Neural cell (in vitro differentiated cells): ENCODE measurements around the gene UVRAG. TPM values are rescaled to one million over a fixed set of nuclear protein-coding genes. Genes with fewer than 3 reads are reported as not detected.

Experiments
- H2AFZ ChIP-seq: fragments of 200-600, 300-800 bp; sonication (generic), shearing (Covaris generic); 2 replicates; pipeline ENCODE4 v1.6.0; 2014; ENCODE audit warnings: low read depth, mild to moderate bottlenecking, antibody characterized with exemption, low read length, moderate library complexity
- H3F3A ChIP-seq: fragments of 200-600 bp; shearing (Covaris generic); 2 replicates; pipeline ENCODE4 v1.6.1; 2016; ENCODE audit warnings: mild to moderate bottlenecking, moderate library complexity, mixed read lengths, antibody characterized with exemption, low read length; ENCODE audit not compliant: insufficient read depth, poor library complexity, severe bottlenecking
- H3K27ac ChIP-seq: fragments of 200-600, 300-800 bp; sonication (generic), shearing (Covaris generic); 2 replicates; pipeline ENCODE4 v1.5.1; 2014; ENCODE audit warnings: mild to moderate bottlenecking, low read length, moderate library complexity
- H3K27me3 ChIP-seq: fragments of 300-800, 200-600 bp; sonication (generic), shearing (Covaris generic); 2 replicates; pipeline ENCODE4 v1.6.0; 2014; ENCODE audit warnings: mild to moderate bottlenecking, low read depth, low read length, moderate library complexity; ENCODE audit not compliant: insufficient read depth
- H3K36me3 ChIP-seq: fragments of 300-800, 200-600 bp; sonication (generic), shearing (Covaris generic); 2 replicates; pipeline ENCODE4 v1.5.1; 2014; ENCODE audit warnings: mild to moderate bottlenecking, antibody characterized with exemption, low read length, moderate library complexity; ENCODE audit not compliant: insufficient read depth
- H3K4me2 ChIP-seq: fragments of 300-800, 200-600 bp; sonication (generic), shearing (Covaris generic); 2 replicates; pipeline ENCODE4 v1.6.0; 2014; ENCODE audit warnings: mild to moderate bottlenecking, low read length
- H3K4me3 ChIP-seq: fragments of 300-800, 200-600 bp; sonication (generic), shearing (Covaris generic); 2 replicates; pipeline ENCODE4 v1.5.1; 2014; ENCODE audit warnings: mild to moderate bottlenecking, low read length, moderate library complexity
- H3K79me2 ChIP-seq: fragments of 200-600 bp; shearing (Covaris generic); replicated peaks from 2 replicates; pipeline ENCODE4 v1.6.0; 2014; ENCODE audit warnings: mild to moderate bottlenecking, low read length, moderate library complexity; ENCODE audit not compliant: insufficient read depth
- H3K9ac ChIP-seq: fragments of 300-800, 200-600 bp; sonication (generic), shearing (Covaris generic); 2 replicates; pipeline ENCODE4 v1.6.1; 2016; ENCODE audit warnings: mild to moderate bottlenecking, low read length, mixed read lengths
- H3K9me2 ChIP-seq: fragments of 200-600 bp; shearing (Covaris generic); 2 replicates; pipeline ENCODE4 v1.6.1; 2016; ENCODE audit warnings: mild to moderate bottlenecking, low read length, mixed read lengths; ENCODE audit not compliant: insufficient read depth
- H3K9me3 ChIP-seq: fragments of 200-600, 300-800 bp; sonication (generic), shearing (Covaris generic); 2 replicates; pipeline ENCODE4 v1.6.1; 2016; ENCODE audit warnings: mild to moderate bottlenecking, mixed run types, low read length, moderate library complexity, mixed read lengths
- H4K20me1 ChIP-seq: fragments of 200-600 bp; shearing (Covaris generic); 2 replicates; pipeline ENCODE4 v1.6.1; 2016; ENCODE audit warnings: mild to moderate bottlenecking, mixed run types; ENCODE audit not compliant: insufficient read depth
- CTCF ChIP-seq: fragments of 450-650 bp; IDR thresholded peaks from 2 replicates; pipeline ENCODE4 v1.5.1; 2014; ENCODE audit warnings: antibody characterized with exemption, mild to moderate bottlenecking, moderate library complexity; ENCODE audit not compliant: poor library complexity, severe bottlenecking
- EP300 ChIP-seq: fragments of 450-650 bp; conservative IDR thresholded peaks from 2 replicates; pipeline ENCODE4 v1.6.1; 2014; ENCODE audit warnings: antibody characterized with exemption, mild to moderate bottlenecking, moderate library complexity; ENCODE audit not compliant: poor library complexity, severe bottlenecking
- EZH2 ChIP-seq: fragments of 200-600, 300-800 bp; shearing (Covaris generic), sonication (generic); IDR thresholded peaks from 2 replicates; pipeline ENCODE4 v1.6.1; 2014; ENCODE audit warnings: antibody characterized with exemption, low read length, borderline replicate concordance, mild to moderate bottlenecking; ENCODE audit not compliant: insufficient read depth, poor library complexity, severe bottlenecking
- MXI1 ChIP-seq: fragments of 450-650 bp; conservative IDR thresholded peaks from 2 replicates; pipeline ENCODE4 v1.6.1; 2014; ENCODE audit warnings: antibody characterized with exemption, mild to moderate bottlenecking; ENCODE audit not compliant: poor library complexity, severe bottlenecking
- POLR2AphosphoS5 ChIP-seq: IDR thresholded peaks from 2 replicates; pipeline ENCODE4 v1.6.1; 2012
- RAD21 ChIP-seq: fragments of 450-650 bp; conservative IDR thresholded peaks from 2 replicates; pipeline ENCODE4 v1.6.1; 2014; ENCODE audit warnings: antibody characterized with exemption, mild to moderate bottlenecking, moderate library complexity
- REST ChIP-seq: IDR thresholded peaks from 2 replicates; pipeline ENCODE4 v1.6.1; 2012; ENCODE audit warnings: borderline replicate concordance
- SMC3 ChIP-seq: fragments of 450-650 bp; conservative IDR thresholded peaks from 2 replicates; pipeline ENCODE4 v1.6.1; 2014; ENCODE audit warnings: antibody characterized with exemption, mild to moderate bottlenecking, moderate library complexity; ENCODE audit not compliant: poor library complexity
- TAF1 ChIP-seq: IDR thresholded peaks from 2 replicates; pipeline ENCODE4 v1.6.1; 2012; ENCODE audit warnings: low read depth
- polyA plus RNA-seq: library from polyadenylated mRNA; depleted of rRNA; stranded (reverse); fragments of >200 nt; gene quantifications from 2 replicates; pipeline ENCODE4 v1.2.3, GENCODE V29; 2014

Gene UVRAG
- polyA plus RNA-seq, 1 donor from 2014 or later: 31.6 TPM

- no peak overlapping the region for H3K4me2 ChIP-seq
- H3K27ac ChIP-seq: no peak overlapping the region
- H3K9ac ChIP-seq: no peak overlapping the region
- no peaks in the 10 kb centered on the region for H4K20me1 ChIP-seq
- H2AFZ ChIP-seq: no peak overlapping the region
- no peaks in the 10 kb centered on the region for H3F3A ChIP-seq
- no peaks in the 10 kb centered on the region for H3K9me3 ChIP-seq
- no peak overlapping the region for H3K4me3 ChIP-seq
- H3K27me3 ChIP-seq: no peaks in the 10 kb centered on the region
- H3K9me2 ChIP-seq: no peaks in the 10 kb centered on the region
- no peaks in the 10 kb centered on the region for H3K36me3 ChIP-seq
- no peak for TF ChIP-seq RAD21
- no peak for TF ChIP-seq EZH2
- no peak for TF ChIP-seq MXI1
- no peak for TF ChIP-seq CTCF
- no peak for TF ChIP-seq POLR2AphosphoS5
- TF ChIP-seq SMC3: no peak
- no peak for TF ChIP-seq TAF1
- TF ChIP-seq REST: no peak
- no peak for TF ChIP-seq EP300
- H3K79me2 ChIP-seq: no peaks in the 10 kb centered on the region
Observed at GRCh38 chr11:75996523-75997442, 181.8 kb downstream of the UVRAG start.

- Histone ChIP-seq H3K9me2 (no peaks in the 10 kb centered on the region), H2AFZ (no peak overlapping the region), H3K9me3 (peaks cover 5% of the 10 kb centered on the region), H3K4me2 (no peak overlapping the region), H3F3A (no peaks in the 10 kb centered on the region), H3K4me3 (no peak overlapping the region), H3K27me3 (no peaks in the 10 kb centered on the region), H3K79me2 (no peaks in the 10 kb centered on the region), H4K20me1 (no peaks in the 10 kb centered on the region), H3K36me3 (peaks cover 4% of the 10 kb centered on the region), H3K27ac (no peak overlapping the region), H3K9ac (no peak overlapping the region)
- TF ChIP-seq MXI1: no peak
- no peak for TF ChIP-seq CTCF
- no peak for TF ChIP-seq TAF1
- TF ChIP-seq RAD21: no peak
- TF ChIP-seq SMC3: no peak
- no peak for TF ChIP-seq REST
- TF ChIP-seq POLR2AphosphoS5: no peak
- TF ChIP-seq EP300: no peak
- TF ChIP-seq EZH2: no peak
Observed at GRCh38 chr11:76004400-76004799, 189.4 kb downstream of the UVRAG start.
